Measurements from ENCODE around the gene GRID2. TPM values are rescaled to one million over a fixed set of nuclear protein-coding genes. Genes with fewer than 3 reads are reported as not detected.

The GRID2 gene
- total RNA-seq, 4 donors from 2014 or later = 0.33 TPM; not detected in 3

DNA sequence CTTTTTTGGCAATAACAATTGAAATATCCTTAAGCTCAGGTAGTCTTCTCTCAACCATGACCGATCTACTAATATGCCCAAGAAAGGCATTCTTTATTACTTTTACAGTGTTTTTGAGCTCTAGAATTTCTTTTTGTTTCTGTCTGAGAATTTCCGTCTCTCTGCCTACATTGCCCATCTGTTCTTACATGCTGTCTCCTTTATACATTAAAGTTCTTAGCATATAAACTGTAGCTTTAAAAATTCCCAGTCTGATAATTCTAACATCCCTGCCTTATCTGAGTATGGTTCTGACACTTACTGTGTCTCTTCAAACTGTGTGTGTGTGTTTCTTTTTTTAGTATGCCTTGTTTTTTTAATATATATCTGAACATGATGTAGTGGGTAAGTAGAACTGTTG, 658.1 kb downstream of the GRID2 start:
- 92 to 93% methylated on average over 2 of the region's 2 CpGs for WGBS, 2 donors
- no peaks in the 10 kb centered on the region for H3K9me3 ChIP-seq

DNA sequence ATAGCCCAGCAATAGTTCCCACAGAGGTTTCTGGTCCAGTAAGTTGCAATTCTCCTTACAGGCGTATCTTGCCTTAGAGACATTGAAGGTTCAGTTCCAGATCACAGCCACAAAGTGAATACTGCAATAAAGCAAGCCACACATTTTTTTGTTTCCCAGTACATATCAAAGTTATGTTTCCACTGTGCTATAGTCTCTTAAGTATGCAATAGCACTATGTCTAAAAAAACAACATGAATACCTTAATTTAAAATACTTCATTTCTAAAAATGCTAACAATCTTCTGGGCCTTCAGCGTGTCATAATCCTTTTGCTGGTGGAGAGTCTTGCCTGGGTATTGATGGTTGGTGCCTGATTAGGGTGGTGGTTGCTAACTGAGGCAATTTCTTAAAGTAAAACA, 659.1 kb downstream of the GRID2 start:
- TF ChIP-seq, protein P1, sequence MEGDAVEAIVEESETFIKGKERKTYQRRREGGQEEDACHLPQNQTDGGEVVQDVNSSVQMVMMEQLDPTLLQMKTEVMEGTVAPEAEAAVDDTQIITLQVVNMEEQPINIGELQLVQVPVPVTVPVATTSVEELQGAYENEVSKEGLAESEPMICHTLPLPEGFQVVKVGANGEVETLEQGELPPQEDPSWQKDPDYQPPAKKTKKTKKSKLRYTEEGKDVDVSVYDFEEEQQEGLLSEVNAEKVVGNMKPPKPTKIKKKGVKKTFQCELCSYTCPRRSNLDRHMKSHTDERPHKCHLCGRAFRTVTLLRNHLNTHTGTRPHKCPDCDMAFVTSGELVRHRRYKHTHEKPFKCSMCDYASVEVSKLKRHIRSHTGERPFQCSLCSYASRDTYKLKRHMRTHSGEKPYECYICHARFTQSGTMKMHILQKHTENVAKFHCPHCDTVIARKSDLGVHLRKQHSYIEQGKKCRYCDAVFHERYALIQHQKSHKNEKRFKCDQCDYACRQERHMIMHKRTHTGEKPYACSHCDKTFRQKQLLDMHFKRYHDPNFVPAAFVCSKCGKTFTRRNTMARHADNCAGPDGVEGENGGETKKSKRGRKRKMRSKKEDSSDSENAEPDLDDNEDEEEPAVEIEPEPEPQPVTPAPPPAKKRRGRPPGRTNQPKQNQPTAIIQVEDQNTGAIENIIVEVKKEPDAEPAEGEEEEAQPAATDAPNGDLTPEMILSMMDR (IDR thresholded peaks at IDR 0.05) = no peak
- Histone ChIP-seq H3K36me3 (no peaks in the 10 kb centered on the region), H3K27ac (no peak overlapping the region), H3K4me3 (replicated peaks in 1 of 3) (no peak overlapping the region), H3K4me1 (no peaks in the 10 kb centered on the region), H3K27me3 (no peaks in the 10 kb centered on the region), H3K9me3 (no peaks in the 10 kb centered on the region)
- WGBS, 2 donors = 90 to 98% methylated on average over 2 of the region's 2 CpGs
- intact Hi-C loops (cut with DNase I) = no loop called here
- DNase-seq = no peak

More for the DNA sequence above, 658.1 kb downstream of the GRID2 start:
- intact Hi-C loops (cut with DNase I) = no loop called here
- no peak for DNase-seq
- no peaks in the 10 kb centered on the region for H3K27me3 ChIP-seq
- H3K27ac ChIP-seq = no peak overlapping the region
- TF ChIP-seq, protein P1 (IDR thresholded peaks at IDR 0.05) = no peak
- no peak for TF ChIP-seq POLR2A (IDR thresholded peaks at IDR 0.05)
- no peak overlapping the region for H3K4me3 ChIP-seq (replicated peaks in 1 of 3)
- no peaks in the 10 kb centered on the region for H3K4me1 ChIP-seq
- no peaks in the 10 kb centered on the region for H3K36me3 ChIP-seq

DNA sequence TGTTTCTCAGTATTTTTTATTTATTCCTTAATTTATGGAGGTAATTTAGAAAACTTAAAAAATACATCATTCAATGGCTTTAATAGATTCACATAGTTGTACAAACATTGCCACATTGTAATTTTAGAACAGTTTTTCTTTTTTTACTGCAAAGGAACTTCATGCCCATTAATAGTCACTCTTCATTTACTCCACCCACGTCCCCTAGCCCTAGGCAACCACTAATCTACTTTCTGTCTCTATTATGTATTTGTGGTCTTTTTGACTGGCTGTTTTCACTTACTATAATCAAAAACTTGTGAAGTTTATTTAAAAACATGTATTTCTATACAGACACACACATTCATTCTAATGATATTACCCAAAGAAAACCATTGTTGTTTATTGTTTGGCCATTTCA, 664.8 kb downstream of the GRID2 start:
- 77 to 91% methylated on average over 1 of the region's 1 CpG for WGBS, 2 donors
- Histone ChIP-seq H3K4me1 (peaks cover 5 to 7% of the 10 kb centered on the region in 2 donors), H3K4me3 (replicated peaks in 1 of 3) (no peak overlapping the region), H3K36me3 (no peaks in the 10 kb centered on the region), H3K27me3 (no peaks in the 10 kb centered on the region), H3K9me3 (no peaks in the 10 kb centered on the region), H3K27ac (no peak overlapping the region)
- DNase-seq = no peak
- intact Hi-C loops (cut with DNase I) = no loop called here
- TF ChIP-seq POLR2A (IDR thresholded peaks at IDR 0.05) = no peak
- TF ChIP-seq, protein P1 (IDR thresholded peaks at IDR 0.05) = no peak

DNA sequence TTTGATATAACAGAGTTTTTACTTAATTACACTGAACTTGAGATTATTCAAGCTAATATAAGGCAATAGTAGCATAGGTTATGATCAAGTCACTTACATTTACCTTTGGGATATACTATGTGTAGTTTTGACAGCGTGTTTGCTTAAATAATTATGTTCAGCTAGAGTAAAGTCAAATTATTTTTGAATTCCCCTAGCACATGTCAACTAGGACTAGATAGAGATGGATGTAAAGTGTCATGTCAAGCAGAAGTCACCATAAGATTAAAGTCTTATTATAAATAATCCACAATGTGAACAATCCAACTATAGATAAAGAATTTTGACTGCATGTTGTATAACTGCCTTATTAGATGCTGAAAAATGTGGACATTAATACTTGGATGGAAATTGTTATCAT, 665.2 kb downstream of the GRID2 start:
- 92 to 95% methylated on average over 1 of the region's 1 CpG for WGBS, 2 donors
- no peak for DNase-seq
- Histone ChIP-seq H3K4me1 (peaks cover 5 to 7% of the 10 kb centered on the region in 2 donors), H3K27me3 (no peaks in the 10 kb centered on the region), H3K4me3 (replicated peaks in 1 of 3) (no peak overlapping the region), H3K27ac (peak overlapping the region in 1 of 3 donors; percentile 66), H3K9me3 (no peaks in the 10 kb centered on the region), H3K36me3 (no peaks in the 10 kb centered on the region)
- TF ChIP-seq, protein P1 (IDR thresholded peaks at IDR 0.05) = no peak
- no peak for TF ChIP-seq POLR2A (IDR thresholded peaks at IDR 0.05)
- intact Hi-C loops (cut with DNase I) = no loop called here

DNA sequence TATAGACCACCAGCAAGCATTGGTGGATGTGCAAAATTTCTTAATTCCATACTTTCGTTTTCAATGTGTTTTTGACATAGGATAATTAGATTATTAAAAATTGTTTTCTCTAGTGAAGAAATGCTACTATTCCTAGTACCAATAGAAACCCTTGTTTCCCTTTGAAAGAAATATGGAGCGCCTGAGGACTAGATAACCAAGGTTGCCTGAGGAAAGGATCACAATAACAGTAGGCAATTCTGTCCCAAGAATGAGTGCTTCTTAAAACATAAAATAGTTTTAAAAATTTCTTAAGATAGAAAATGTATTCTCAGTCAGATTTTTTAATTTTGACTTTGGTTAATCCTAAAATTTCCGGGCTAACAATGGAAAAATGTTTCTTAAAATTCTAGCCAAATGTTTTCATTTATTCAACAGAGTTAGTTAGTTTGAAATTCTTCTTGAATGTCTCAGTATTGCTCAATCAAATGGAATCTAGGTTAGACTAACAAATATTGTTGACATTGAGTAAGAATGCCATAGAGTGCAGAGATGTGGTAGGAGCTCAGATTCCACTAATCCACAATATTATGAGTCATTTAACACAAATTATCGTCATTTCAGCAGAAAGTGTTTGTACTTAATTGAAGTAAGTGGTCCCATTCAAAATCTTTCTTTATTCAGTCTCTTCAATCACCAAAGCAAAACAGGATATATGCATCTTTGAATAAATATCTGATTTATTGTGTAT, 666.0 kb downstream of the GRID2 start:
- peaks cover 5 to 7% of the 10 kb centered on the region in 2 donors for H3K4me1 ChIP-seq
- TF ChIP-seq, protein P1 (IDR thresholded peaks at IDR 0.05) = no peak
- TF ChIP-seq POLR2A (IDR thresholded peaks at IDR 0.05) = no peak
- no peaks in the 10 kb centered on the region for H3K9me3 ChIP-seq
- no peaks in the 10 kb centered on the region for H3K27me3 ChIP-seq
- H3K4me3 ChIP-seq (replicated peaks in 1 of 3) = no peak overlapping the region
- intact Hi-C loops (cut with DNase I) = no loop called here
- H3K27ac ChIP-seq = peak overlapping the region; percentile 44 to 66 (median 63)
- 61 to 65% methylated on average over 4 of the region's 4 CpGs for WGBS, 2 donors
- no peak for DNase-seq
- H3K36me3 ChIP-seq = no peaks in the 10 kb centered on the region

All from thyroid gland (tissue), 4 donors.